HG03095 (cell line): Measurements from ENCODE around the gene GRIK3.

Experiments
- ATAC-seq: cut with Tn5 transposase; IDR thresholded peaks from one replicate; pipeline ENCODE4 v1.9.1; 2021; ENCODE audit warnings: moderate library complexity; ENCODE audit not compliant: unreplicated experiment

The GRIK3 gene

GRCh38 chr1:36835696-36836095, 198.6 kb downstream of the GRIK3 start:
- ATAC-seq = no peak

GRCh38 chr1:36835017-36835695, 199.2 kb downstream of the GRIK3 start:
- ATAC-seq = no peak

- ATAC-seq = no peak
Observed at GRCh38 chr1:36834586-36834985, 199.7 kb downstream of the GRIK3 start.

GRCh38 chr1:36831186-36831810, 203.0 kb downstream of the GRIK3 start:
- no peak for ATAC-seq

- no peak for ATAC-seq
Observed at GRCh38 chr1:36829961-36830360, 204.4 kb downstream of the GRIK3 start.

GRCh38 chr1:36829066-36829465, 205.2 kb downstream of the GRIK3 start:
- ATAC-seq = no peak

- ATAC-seq = no peak
Observed at GRCh38 chr1:36825226-36825625, 209.1 kb downstream of the GRIK3 start.

- ATAC-seq = no peak
Observed at GRCh38 chr1:36824390-36824861, 209.9 kb downstream of the GRIK3 start.

GRCh38 chr1:36822648-36823047, 211.7 kb downstream of the GRIK3 start:
- no peak for ATAC-seq

- ATAC-seq = no peak
Observed at GRCh38 chr1:36821386-36821785, 212.9 kb downstream of the GRIK3 start.

- ATAC-seq = no peak
Observed at GRCh38 chr1:36818771-36819170, 215.5 kb downstream of the GRIK3 start.

- ATAC-seq = no peak
Observed at GRCh38 chr1:36816348-36816747, 218.0 kb downstream of the GRIK3 start.

GRCh38 chr1:36814774-36815173, 219.5 kb downstream of the GRIK3 start:
- no peak for ATAC-seq

GRCh38 chr1:36814083-36814482, 220.2 kb downstream of the GRIK3 start:
- no peak for ATAC-seq

- ATAC-seq = no peak
Observed at GRCh38 chr1:36807262-36807661, 227.1 kb downstream of the GRIK3 start.

- ATAC-seq = no peak
Observed at GRCh38 chr1:36805979-36806640, 228.2 kb downstream of the GRIK3 start.

- no peak for ATAC-seq
Observed at GRCh38 chr1:36804669-36805314, 229.5 kb downstream of the GRIK3 start.

GRCh38 chr1:36803868-36804570, 230.3 kb downstream of the GRIK3 start:
- ATAC-seq = no peak

- no peak for ATAC-seq
Observed at GRCh38 chr1:36802018-36802417, 232.3 kb downstream of the GRIK3 start.

GRCh38 chr1:36797761-36798160, 236.6 kb downstream of the GRIK3 start:
- no peak for ATAC-seq

- ATAC-seq = no peak
Observed at GRCh38 chr1:36796733-36797132, 237.6 kb downstream of the GRIK3 start.
